Activated CD8-positive, alpha-beta memory T cell treated with anti-CD3 and anti-CD28 coated beads for 36 hours (primary cell): ENCODE data around the gene NIF3L1. TPM values are rescaled to one million over a fixed set of nuclear protein-coding genes. Genes with fewer than 3 reads are reported as not detected.
"Not testable (repeated sequence)": the region's sequence is repeated elsewhere in the genome, so short reads cannot be mapped to it uniquely, and the experiment has no call there.

Source experiments
- CTCF ChIA-PET: fragments of 350-600 bp; sonication (Branson Sonifier 250); formaldehyde crosslinking; loops from one replicate; lab custom pipeline; 2021; ENCODE audit warnings: antibody characterized with exemption; lab: Charles Lee
- POLR2A ChIA-PET: fragments of 350-600 bp; sonication (Branson Sonifier 250); formaldehyde crosslinking; loops from one replicate; lab custom pipeline; 2021; ENCODE audit warnings: antibody characterized with exemption; lab: Charles Lee
- total RNA-seq, 2 experiments: library from RNA; stranded (reverse); gene quantifications; one replicate each; pipeline ENCODE4 v1.2.3, GENCODE V29; 2021

Gene NIF3L1
- total RNA-seq, 2 experiments from 2014 or later, result 26.0 to 30.5 TPM

DNA sequence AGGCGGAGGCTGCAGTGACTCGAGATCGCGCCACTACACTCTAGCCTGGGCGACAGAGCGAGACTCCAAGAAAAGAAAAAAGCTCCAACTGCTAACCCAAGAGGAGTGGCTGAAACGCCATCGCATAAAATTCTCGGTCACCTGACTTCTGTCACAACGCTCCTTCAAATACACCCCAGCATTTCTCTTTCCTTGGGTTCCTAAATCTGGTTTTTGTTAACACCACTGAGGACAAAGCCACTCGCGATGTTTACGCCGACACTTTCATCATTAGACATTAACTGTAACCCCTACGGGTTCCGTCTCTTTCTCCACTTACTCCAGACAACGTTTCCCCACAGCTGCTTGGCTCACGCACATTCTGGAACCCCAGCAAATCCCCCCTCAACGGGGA lies 25.4 kb upstream of the NIF3L1 start:
- POLR2A ChIA-PET, result interaction anchor here (0.6 to 3.0 kb wide), 21 partner anchors 24 to 587 kb away, joined by 3 to 36 read pairs (median 6); partner anchors contain the start of genes KCTD18, NIF3L1, ORC2 and PPIL3
- CTCF ChIA-PET, result interaction anchor here (0.7 to 2.6 kb wide), 5 partner anchors 26 to 267 kb away, joined by 3 to 10 read pairs (median 4); partner anchors contain the start of genes NIF3L1 and PPIL3

DNA sequence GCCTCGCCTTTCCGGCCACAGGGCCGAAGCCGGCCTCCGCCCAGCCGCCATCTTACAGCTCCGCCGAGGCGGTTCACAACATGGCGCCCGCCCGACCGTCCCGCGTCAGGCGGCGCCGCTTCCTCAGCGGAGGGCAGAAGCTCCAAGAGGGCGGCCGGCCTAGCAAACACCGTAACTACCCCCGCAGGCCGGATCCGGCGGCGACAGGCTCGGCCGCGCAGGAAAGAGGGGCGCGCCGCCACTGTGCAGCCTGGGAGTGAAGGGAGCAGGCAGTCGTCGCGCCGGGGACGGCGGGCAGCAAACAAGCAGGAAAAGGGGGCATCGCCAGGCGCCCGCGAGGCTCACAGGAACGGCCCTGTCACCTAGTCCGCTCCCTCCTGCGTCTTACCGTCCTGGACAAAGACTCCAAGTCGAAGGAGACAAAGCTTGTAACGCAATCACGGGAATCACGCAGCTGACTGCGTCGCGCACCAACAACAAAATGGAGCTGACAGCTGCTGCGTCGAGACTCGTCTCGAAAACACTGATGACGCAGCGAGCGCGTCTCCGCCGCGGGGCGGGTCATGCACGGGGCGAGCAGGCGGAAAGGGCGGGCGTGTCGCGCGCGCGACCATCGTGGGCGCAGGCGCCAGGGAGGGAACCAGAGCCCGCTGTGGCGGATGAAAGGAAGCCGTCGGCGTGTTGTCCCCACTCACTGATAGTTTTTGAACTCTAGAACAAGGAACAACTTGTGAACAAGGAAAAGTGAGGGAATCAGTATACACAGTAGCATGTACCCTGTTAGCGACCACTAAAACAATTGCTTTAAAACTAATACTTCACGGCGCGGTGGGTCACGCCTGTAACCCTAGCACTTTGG lies 24.8 kb upstream of the NIF3L1 start, which contains the start of gene CLK1:
CLK1 (minus strand) TSS at position 483 of the 859 bp plus-strand sequence. CDS start 2,796 bp downstream, outside the sequence.
- ChIA-PET CTCF (interaction anchor here (0.7 to 2.6 kb wide), 5 partner anchors 25 to 266 kb away, joined by 3 to 10 read pairs (median 4); partner anchors contain the start of genes NIF3L1 and PPIL3), POLR2A (interaction anchor here (0.6 to 3.0 kb wide), 23 partner anchors 23 to 586 kb away, joined by 3 to 36 read pairs (median 5); partner anchors contain the start of genes BZW1, KCTD18, NIF3L1 and ORC2)

DNA sequence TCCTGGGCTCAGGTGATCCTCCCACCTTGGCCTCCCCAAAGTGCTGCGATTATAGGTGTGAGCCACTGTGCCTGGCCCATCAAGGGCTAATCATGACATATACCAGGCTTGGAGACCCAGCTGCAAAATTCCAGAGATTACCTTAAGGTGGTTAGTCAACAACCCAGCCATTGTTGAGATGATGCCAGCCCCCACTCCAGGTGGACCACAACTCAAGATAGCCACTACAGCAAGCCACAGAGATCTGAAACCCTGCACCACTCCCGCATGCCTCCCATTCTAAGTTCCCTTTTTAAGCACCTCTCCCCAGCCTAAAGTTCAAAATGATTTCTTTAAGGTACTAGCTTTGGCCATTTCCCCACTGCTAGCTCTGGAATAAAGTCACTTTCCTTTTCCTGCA lies 20.2 kb upstream of the NIF3L1 start:
- ChIA-PET POLR2A (interaction anchor here (1.0 kb wide), 1 partner anchor 11 kb away, joined by 5 read pairs; no protein-coding TSS in a partner anchor), CTCF (interaction anchor here (0.7 to 1.6 kb wide), 2 partner anchors 11 to 163 kb away, joined by 4 read pairs; no protein-coding TSS in a partner anchor)

DNA sequence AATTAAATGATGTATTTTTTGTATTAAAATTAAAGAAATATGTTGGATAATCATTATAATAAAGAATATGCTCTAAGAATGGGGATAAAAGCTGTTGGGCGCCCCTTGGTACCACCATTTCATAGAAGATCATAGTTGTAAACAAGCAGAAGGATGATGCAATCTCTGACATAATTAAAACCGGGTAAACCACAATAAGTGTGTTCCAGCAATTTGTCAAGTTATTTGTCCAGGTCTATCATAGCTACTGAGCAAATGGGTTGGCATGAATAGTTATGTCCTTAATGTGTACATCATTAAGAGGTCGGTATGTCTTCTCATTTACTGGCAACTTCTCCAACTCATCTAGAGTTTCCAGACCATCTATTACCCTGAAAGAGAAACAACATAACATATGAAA lies 18.0 kb upstream of the NIF3L1 start:
- CTCF ChIA-PET, result no interaction called here
- POLR2A ChIA-PET, result no interaction called here

DNA sequence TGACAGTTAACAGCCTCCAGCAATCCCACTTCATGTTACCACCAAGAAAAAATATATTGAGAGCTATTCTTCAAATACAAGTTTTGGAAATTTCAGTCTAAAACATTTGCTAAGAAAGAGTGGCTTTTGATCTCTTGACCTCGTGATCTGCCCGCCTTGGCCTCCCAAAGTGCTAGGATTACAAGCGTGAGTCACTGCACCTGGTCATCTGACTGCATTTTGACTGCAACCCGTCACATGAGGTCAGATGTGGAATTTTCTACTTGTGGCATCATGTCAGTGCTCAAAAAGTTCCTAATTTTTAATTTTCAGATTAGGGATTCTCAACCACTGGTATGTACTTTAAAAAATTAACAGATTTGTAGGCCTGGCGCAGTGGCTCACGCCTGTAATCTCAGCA lies 15.6 kb upstream of the NIF3L1 start:
- CTCF ChIA-PET, result no interaction called here
- POLR2A ChIA-PET, result no interaction called here

DNA sequence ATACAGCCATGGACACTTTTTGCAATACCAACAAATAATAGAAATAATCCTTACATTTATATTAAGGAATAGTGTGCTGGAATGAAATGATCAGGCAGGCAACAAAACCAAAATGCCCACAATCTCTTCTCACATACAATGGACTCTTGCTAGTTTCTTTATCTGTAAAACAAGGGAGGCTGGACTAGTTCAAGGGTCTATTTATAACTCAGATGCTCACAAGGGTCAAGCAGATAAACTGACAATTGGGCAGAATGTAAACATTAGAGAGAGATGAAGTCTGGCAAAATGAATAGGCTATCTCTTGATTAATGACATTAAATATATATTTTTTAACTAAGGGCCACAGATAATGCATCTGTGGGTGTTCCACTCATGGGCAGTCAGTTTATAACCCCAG lies 11.7 kb upstream of the NIF3L1 start:
- CTCF ChIA-PET, result no interaction called here
- POLR2A ChIA-PET, result interaction anchor here (0.5 kb wide), 1 partner anchor 562 kb away, joined by 5 read pairs; no protein-coding TSS in a partner anchor

DNA sequence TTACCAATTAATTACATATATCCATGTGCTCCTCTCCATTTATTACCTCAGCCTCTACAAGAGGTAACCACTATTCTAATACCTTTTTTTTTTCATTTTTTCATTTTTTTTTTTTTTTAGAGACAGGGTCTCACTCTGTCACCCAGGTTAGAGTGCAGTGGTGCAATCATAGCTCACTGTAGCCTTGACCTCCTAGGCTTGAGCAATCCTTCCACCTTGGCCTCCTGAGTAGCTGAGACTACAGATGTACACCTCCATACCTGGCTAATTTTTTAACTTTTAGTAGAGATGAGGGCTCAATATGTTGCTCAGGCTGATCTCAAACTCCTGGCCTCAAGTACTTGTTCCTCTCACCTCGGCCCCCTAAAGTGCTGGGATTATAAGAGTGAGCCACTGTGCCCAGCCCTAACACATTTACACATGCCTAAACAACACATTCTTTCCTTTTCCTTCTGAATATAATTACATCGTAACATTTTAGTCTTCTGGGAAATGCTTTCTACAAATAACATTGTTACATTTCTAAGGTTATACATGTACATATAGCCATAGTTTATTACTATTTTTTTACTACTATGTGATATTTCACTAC lies 10.8 kb upstream of the NIF3L1 start:
- CTCF ChIA-PET, result no interaction called here
- POLR2A ChIA-PET, result interaction anchor here (0.6 kb wide), 1 partner anchor 11 kb away, joined by 8 read pairs; the partner anchor contains the start of gene NIF3L1

DNA sequence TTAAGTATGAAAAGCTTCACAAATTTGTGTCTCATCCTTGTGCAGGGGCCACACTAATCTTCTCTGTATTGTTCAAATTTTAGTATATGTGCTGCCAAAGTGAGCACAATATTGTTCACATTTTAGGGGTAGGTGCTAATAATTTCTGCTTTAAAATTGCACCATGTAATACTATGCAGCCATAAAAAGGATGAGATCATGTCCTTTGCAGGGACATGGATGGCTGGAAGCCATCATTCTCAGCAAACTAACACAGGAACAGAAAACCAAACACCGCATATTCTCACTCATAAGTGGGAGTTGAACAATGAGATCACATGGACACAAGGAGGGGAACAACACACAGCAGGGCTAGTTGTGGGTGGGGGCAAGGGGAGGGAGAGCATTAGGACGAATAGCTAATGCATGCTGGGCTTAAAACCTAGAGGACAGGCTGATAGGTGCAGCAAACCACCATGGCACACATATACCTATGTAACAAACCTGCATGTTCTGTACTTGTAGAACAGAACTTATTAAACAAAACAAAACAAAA lies 7.4 kb upstream of the NIF3L1 start:
- POLR2A ChIA-PET, CTCF ChIA-PET: not testable (repeated sequence)

DNA sequence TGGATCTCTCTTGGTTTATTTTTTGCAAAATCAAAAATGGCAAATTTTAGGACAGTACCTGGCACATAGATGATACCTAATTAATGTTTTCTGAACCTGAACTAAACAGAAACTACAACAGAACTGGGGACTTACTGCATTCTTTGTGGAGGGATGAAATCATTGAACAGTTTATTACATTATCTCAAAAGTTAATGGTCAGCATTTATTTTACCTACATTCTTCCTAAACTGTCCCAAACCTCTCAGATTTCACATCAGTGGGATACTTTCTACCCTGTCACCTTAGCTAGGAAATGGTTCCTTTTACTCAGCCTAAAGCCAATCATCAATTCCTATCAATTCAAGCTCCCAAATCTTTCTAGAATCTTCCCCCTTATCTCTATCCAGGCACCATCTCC lies 10.3 kb downstream of the NIF3L1 start:
- POLR2A ChIA-PET, result no interaction called here
- CTCF ChIA-PET, result interaction anchor here (0.6 kb wide), 1 partner anchor 66 kb away, joined by 3 read pairs; no protein-coding TSS in a partner anchor

DNA sequence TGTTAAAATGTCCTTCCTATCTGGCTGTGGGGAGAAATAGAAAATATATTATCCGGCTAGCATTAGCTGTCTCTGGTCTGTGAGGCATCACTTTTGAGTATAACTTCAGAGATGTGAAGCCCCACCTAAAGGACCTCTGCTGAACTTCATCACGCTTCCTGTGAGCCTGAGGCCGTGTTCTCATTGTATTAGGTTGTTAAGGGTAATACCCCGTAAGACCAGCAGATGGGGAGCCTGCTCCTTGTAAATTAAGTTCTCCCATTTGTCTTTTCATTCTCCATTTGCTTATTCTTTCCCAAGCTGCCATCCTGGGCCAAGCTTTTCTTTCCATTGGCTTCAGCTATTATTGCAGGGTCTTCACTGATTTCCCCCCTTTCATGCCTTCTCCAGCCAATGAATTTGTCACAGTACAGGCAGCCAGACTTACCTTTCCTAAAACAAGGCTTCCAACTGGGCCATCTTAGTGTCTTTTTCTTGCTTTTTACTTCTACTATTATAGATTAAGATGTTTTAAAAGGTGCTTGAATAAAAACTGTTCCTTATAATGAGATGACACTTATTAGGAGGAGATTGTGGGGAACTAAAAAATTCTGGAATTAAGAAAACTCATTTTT lies 12.4 kb downstream of the NIF3L1 start:
- CTCF ChIA-PET, result interaction anchor here (0.8 to 1.6 kb wide), 5 partner anchors 168 to 331 kb away, joined by 3 to 6 read pairs (median 4); no protein-coding TSS in a partner anchor
- POLR2A ChIA-PET, result interaction anchor here (0.5 to 1.1 kb wide), 2 partner anchors 12 to 53 kb away, joined by 3 read pairs; partner anchors contain the start of gene NIF3L1

DNA sequence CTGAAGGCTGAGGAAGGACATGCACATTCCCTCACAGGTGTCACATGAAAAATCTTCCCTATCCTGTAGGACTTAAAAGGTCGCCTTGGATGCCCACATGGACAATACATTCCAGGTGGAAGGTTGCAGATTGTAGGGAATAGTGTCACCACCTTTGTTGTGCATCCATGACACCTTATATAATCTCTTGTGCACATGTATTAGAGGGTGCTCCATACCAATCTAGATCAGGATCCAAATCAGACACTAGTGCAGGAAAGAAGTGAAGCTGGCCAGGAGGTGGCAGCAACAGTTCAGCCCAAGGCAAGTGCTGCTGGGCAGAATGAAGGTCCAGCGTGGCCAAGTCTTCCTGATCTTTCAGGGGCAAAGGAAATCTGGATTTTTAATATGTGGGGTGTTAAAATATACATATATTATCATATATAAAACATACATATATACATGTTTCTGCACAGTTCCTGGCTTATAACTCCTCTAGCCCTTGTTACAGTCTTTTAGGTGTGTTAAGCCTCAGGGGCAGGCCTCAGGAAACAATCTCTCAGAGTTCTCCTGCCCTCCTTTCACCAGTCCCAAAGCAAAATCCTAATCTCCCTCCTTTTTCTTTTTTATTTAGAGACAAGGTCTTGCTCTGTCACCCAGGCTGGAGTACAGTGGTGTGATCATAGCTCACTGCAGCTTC lies 16.6 kb downstream of the NIF3L1 start:
- POLR2A ChIA-PET, result interaction anchor here (0.6 to 1.2 kb wide), 6 partner anchors 14 to 244 kb away, joined by 3 to 6 read pairs (median 4); no protein-coding TSS in a partner anchor
- CTCF ChIA-PET, result interaction anchor here (0.6 to 1.7 kb wide), 9 partner anchors 14 to 327 kb away, joined by 3 to 7 read pairs (median 3); no protein-coding TSS in a partner anchor

DNA sequence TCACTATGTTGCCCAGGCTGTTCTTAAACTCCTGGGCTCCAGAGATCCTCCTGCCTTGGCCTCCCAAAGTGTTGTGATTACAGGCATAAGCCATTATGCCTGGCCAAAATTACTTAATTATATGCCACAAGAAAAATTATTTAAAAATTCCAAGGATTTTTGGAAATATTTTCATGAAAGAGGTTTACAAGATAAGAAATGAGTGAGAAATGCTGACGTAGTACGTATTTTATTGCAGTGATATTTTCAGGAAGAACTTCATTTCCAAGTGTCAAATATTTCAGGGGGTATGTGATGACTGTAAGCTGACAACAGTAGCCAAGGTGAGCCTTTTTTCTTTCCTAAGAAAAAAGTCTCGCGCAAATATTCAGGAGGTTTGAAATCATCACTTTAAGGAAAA lies 20.8 kb downstream of the NIF3L1 start:
- ChIA-PET POLR2A (no interaction called here), CTCF (interaction anchor here (0.6 to 0.7 kb wide), 2 partner anchors 44 to 283 kb away, joined by 4 to 7 read pairs; no protein-coding TSS in a partner anchor)

DNA sequence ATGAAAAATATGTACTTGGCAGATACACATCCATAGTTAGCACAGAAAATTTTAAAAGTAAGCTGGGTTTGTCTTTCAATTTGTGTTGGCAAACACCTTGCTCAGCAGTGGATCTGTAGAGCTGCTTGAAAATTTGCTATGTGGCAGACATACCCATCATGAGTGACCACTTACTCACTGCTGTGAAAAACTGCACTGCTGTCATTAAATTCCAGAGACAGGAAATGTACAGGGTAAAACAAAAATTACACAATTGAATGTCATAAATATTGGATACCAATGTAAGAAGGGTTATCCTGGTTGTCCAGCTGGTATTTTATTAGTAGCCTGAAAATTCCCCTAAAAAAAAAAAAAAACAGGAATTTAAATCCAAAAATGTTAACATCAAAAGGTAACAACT lies 24.5 kb downstream of the NIF3L1 start:
- ChIA-PET POLR2A (no interaction called here), CTCF (no interaction called here)

DNA sequence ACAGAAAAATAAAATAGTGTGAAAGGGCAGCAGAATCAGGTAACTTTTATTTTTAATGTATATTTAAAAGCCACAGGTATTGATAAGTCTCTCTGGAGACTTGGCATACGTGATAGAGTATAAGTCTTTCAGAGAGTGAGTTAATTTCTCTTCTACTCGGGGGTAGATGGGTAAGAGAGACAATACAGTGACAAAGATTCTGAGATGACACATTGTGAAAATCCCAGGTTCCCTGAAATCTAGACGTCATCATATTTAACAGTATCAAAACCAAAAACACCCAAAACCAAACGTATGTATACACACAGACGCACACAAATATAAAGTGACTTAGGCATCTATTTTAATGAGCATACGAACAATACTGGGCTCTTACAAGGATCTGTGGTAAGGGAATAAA lies 33.3 kb downstream of the NIF3L1 start:
- CTCF ChIA-PET, result no interaction called here
- POLR2A ChIA-PET, result no interaction called here

DNA sequence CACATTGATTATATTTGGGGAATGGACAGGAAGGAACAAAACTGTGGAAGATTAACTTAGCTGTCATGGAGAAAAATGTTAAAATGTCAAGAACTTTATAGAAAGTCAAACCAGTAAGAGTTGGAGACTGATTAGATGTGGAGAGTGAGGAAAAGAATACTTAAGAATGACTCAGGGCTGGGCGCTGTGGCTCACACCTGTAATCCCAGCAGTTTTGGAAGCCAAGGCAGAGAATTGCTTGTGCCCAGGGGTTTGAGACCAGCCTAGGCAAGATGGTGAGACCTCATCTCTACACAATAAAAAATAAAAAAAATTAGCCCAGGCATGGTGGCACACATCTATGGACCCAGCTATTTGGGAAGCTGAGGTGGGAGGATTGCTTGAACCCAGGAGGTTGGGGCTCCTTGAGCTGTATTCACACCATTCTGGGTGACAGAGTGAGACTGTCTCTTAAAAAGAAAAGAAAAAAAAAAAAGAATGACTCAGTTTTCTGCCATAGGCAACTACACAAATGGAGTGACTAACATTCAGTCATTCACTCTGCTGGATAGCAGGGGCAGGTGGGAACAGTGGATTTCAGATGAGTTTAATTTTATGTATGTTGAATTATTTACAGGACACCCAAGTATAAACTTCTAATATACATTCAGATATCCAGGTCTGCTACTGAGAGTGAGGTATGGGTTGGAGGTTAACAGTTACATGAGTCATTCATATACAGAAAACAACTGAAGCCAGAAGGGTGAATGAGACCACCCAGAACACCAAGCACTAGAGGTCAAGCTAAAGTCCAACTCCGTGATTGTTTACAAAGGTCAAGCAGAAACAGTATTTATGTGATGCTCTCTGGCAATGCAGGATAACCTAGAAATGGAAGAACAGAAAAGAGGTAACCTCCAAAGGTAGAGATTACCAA lies 40.4 kb downstream of the NIF3L1 start:
- CTCF ChIA-PET, result interaction anchor here (0.8 to 1.0 kb wide), 2 partner anchors 26 to 136 kb away, joined by 4 to 5 read pairs; no protein-coding TSS in a partner anchor
- POLR2A ChIA-PET, result interaction anchor here (0.7 kb wide), 1 partner anchor 194 kb away, joined by 3 read pairs; no protein-coding TSS in a partner anchor

DNA sequence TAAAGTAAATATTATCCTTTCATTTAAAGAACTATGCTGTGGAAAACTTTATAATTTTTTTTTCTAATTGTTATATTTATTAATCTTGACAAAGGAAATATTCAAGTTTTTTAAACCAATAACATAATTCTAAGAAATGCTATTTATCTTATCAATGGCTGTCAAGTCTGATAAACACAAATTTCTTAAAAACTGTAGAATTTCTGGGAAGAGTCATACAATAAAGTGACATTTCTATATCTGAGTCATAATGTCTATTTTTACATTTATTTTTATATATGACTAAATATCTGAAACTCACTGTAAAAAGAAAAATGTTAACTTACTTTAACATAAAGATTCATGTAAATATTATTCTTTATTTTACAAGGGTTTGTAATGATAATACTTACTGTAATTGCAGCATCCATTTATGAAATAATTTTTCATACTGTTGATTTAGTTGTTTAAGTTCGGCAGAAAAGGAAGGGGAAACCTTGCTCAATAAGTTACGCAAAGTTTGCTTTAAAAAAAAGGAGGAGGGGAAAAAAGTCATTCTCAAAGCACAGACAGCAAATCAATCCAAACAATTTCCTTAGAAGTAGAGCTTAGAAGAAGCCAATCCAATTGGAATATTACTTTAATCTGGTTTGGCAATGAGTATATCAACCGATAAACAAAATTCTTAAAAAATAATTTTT lies 41.9 kb downstream of the NIF3L1 start:
- ChIA-PET POLR2A (no interaction called here), CTCF (no interaction called here)
